Measurements from ENCODE around the gene KIAA1671. TPM values are rescaled to one million over a fixed set of nuclear protein-coding genes. Genes with fewer than 3 reads are reported as not detected.
A peak's percentile ranks its signal among the peaks of the same experiment; 100 is the strongest.

Gene KIAA1671
- total RNA-seq, 1 donor from 2014 or later = 46.7 TPM

- intact Hi-C loops (cut with DNase I) = no loop called here
- H3K4me3 ChIP-seq = no peak overlapping the region
- H3K27me3 ChIP-seq = no peaks in the 10 kb centered on the region
- H3K4me1 ChIP-seq = peaks cover 19% of the 10 kb centered on the region
- peak; percentile 78 for DNase-seq
- no peaks in the 10 kb centered on the region for H3K9me3 ChIP-seq
- peak overlapping the region; percentile 52 for H3K27ac ChIP-seq
- TF ChIP-seq CTCF (IDR thresholded peaks at IDR 0.05) = no peak
- peak; percentile 95 for ATAC-seq
- H3K36me3 ChIP-seq = no peaks in the 10 kb centered on the region
These were observed 201.6 kb downstream of the KIAA1671 start for GRCh38 chr22:25153961-25154666.

GRCh38 chr22:25154667-25154999 is 202.1 kb downstream of the KIAA1671 start:
- Histone ChIP-seq H3K27me3 (no peaks in the 10 kb centered on the region), H3K27ac (peak overlapping the region; percentile 52)
- intact Hi-C loops (cut with DNase I) = no loop called here

GRCh38 chr22:25156736-25157135 is 204.2 kb downstream of the KIAA1671 start:
- Histone ChIP-seq H3K36me3 (no peaks in the 10 kb centered on the region), H3K9me3 (no peaks in the 10 kb centered on the region), H3K4me1 (peaks cover 19% of the 10 kb centered on the region), H3K27me3 (no peaks in the 10 kb centered on the region), H3K27ac (no peak overlapping the region), H3K4me3 (no peak overlapping the region)
- ATAC-seq (no peak), DNase-seq (no peak)
- intact Hi-C loops (cut with DNase I) = no loop called here
- TF ChIP-seq CTCF (IDR thresholded peaks at IDR 0.05) = no peak

More at GRCh38 chr22:25154667-25154999, 202.1 kb downstream of the KIAA1671 start:
- Histone ChIP-seq H3K36me3 (no peaks in the 10 kb centered on the region), H3K9me3 (no peaks in the 10 kb centered on the region), H3K4me1 (peaks cover 19% of the 10 kb centered on the region), H3K4me3 (no peak overlapping the region)
- no peak for TF ChIP-seq CTCF (IDR thresholded peaks at IDR 0.05)
- DNase-seq = no peak
- no peak for ATAC-seq

GRCh38 chr22:25159028-25159427 is 206.5 kb downstream of the KIAA1671 start:
- no peak for TF ChIP-seq CTCF (IDR thresholded peaks at IDR 0.05)
- DNase-seq = no peak
- Histone ChIP-seq H3K4me1 (peaks cover 15% of the 10 kb centered on the region), H3K4me3 (no peak overlapping the region), H3K9me3 (no peaks in the 10 kb centered on the region), H3K36me3 (no peaks in the 10 kb centered on the region), H3K27ac (no peak overlapping the region), H3K27me3 (no peaks in the 10 kb centered on the region)
- intact Hi-C loops (cut with DNase I) = no loop called here
- no peak for ATAC-seq

GRCh38 chr22:25160120-25160996 is 207.8 kb downstream of the KIAA1671 start:
- TF ChIP-seq CTCF (IDR thresholded peaks at IDR 0.05) = no peak
- ATAC-seq = no peak
- H3K4me3 ChIP-seq = no peak overlapping the region
- DNase-seq = no peak
- no peak overlapping the region for H3K27ac ChIP-seq
- peaks cover 6% of the 10 kb centered on the region for H3K4me1 ChIP-seq
- H3K9me3 ChIP-seq = no peaks in the 10 kb centered on the region
- intact Hi-C loops (cut with DNase I) = no loop called here
- H3K27me3 ChIP-seq = no peaks in the 10 kb centered on the region
- no peaks in the 10 kb centered on the region for H3K36me3 ChIP-seq
